Activated CD8-positive, alpha-beta T cell treated with anti-CD3 and anti-CD28 coated beads for 36 hours (primary cell): ENCODE results near the gene RGSL1. TPM values are rescaled to one million over a fixed set of nuclear protein-coding genes. Genes with fewer than 3 reads are reported as not detected.

Experiments
- ATAC-seq: fragments of 200-7000 bp; cut with Tn5 transposase; one replicate; pipeline ENCODE4 v1.10.0; 2021; ENCODE audit warnings: mild to moderate bottlenecking, moderate library complexity
- CTCF ChIA-PET: fragments of 350-600 bp; sonication (Branson Sonifier 250); formaldehyde crosslinking; loops from one replicate; lab custom pipeline; 2021; ENCODE audit warnings: antibody characterized with exemption; lab: Charles Lee
- POLR2A ChIA-PET: fragments of 350-600 bp; sonication (Branson Sonifier 250); formaldehyde crosslinking; loops from one replicate; lab custom pipeline; 2021; ENCODE audit warnings: antibody characterized with exemption; lab: Charles Lee
- DNase-seq: peaks from one replicate; pipeline ENCODE4 v3.0.0-alpha.2; 2020
- H3K27ac Mint-ChIP-seq: one replicate; pipeline ENCODE4 v1.8.0; 2021; ENCODE audit warnings: mild to moderate bottlenecking, mixed read lengths
- H3K27me3 Mint-ChIP-seq: one replicate; pipeline ENCODE4 v1.8.0; 2021; ENCODE audit warnings: mixed read lengths
- H3K36me3 Mint-ChIP-seq: one replicate; pipeline ENCODE4 v1.8.0; 2021; ENCODE audit warnings: low read depth, mixed read lengths
- H3K4me1 Mint-ChIP-seq: one replicate; pipeline ENCODE4 v1.8.0; 2021; ENCODE audit warnings: low read depth, mixed read lengths
- H3K4me3 Mint-ChIP-seq: one replicate; pipeline ENCODE4 v1.8.0; 2021; ENCODE audit warnings: mild to moderate bottlenecking, moderate library complexity, mixed read lengths
- H3K9me3 Mint-ChIP-seq: one replicate; pipeline ENCODE4 v1.8.0; 2021; ENCODE audit warnings: mixed read lengths
- CTCF ChIP-seq: fragments of 200-600 bp; IDR thresholded peaks from one replicate; pipeline ENCODE4 v1.8.0; 2022; ENCODE audit warnings: antibody characterized with exemption, mild to moderate bottlenecking
- intact Hi-C: fragments of 100-400 bp; cut with micrococcal nuclease; formaldehyde crosslinking; loops from one replicate; pipeline ENCODE4 v1.10.0; 2022
- total RNA-seq, 2 experiments: library from RNA; stranded (reverse); gene quantifications; one replicate each; pipeline ENCODE4 v1.2.3, GENCODE V29; 2021

Gene RGSL1
- total RNA-seq, 2 experiments from 2014 or later: not detected

DNA sequence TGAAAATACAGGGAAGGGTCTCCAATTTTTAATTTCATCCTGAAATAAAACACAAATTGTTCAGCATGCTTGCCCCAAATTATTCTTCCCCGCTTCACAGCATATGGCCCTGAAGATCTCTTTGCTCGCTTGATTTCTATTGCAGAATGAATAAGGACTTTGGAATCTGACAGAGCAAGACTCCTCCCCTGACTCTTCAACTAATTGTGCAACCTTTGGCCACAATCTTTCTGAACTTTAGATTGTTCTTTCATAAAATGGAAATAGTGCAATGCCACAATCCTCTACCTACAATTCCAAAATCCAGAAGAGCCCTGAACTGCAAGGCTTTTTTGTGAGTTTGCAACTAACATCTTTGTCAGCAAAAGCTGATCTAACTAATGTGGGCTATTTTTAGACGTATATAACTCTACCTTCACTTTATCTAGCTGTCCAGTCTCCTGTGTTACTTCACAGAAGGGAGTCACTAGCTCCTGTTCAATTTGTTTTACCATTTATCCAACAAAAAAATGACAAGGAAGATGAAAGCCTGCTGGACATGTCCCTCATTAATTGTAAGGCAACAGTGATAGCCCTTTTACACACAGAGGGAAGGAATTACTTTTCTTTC, 125.7 kb downstream of the RGSL1 start:
- Mint-ChIP-seq H3K9me3 (no peaks in the 10 kb centered on the region), H3K27ac (no peak overlapping the region), H3K4me1 (peaks cover 3% of the 10 kb centered on the region), H3K27me3 (no peaks in the 10 kb centered on the region), H3K36me3 (peaks cover 32% of the 10 kb centered on the region), H3K4me3 (no peak overlapping the region)
- ATAC-seq: no peak
- CTCF ChIA-PET: interaction anchor here (1.0 to 1.4 kb wide), 4 partner anchors 17 to 207 kb away, joined by 3 to 5 read pairs (median 4); no protein-coding TSS in a partner anchor
- DNase-seq: no peak
- intact Hi-C loops: no loop called here
- POLR2A ChIA-PET: no interaction called here
- TF ChIP-seq CTCF: no peak

- H3K4me1 Mint-ChIP-seq: peaks cover 39% of the 10 kb centered on the region
- no peak overlapping the region for H3K4me3 Mint-ChIP-seq
- POLR2A ChIA-PET: no interaction called here
- no peaks in the 10 kb centered on the region for H3K27me3 Mint-ChIP-seq
- H3K27ac Mint-ChIP-seq: no peak overlapping the region
- ATAC-seq: no peak
- intact Hi-C loops: no loop called here
- no peak for DNase-seq
- peaks cover 30% of the 10 kb centered on the region for H3K36me3 Mint-ChIP-seq
- no peak for TF ChIP-seq CTCF
- CTCF ChIA-PET: interaction anchor here (1.4 to 2.2 kb wide), 2 partner anchors 10 to 15 kb away, joined by 3 to 10 read pairs; no protein-coding TSS in a partner anchor
- H3K9me3 Mint-ChIP-seq: no peaks in the 10 kb centered on the region
Observed at GRCh38 chr1:182580736-182581135, 130.8 kb downstream of the RGSL1 start.

DNA sequence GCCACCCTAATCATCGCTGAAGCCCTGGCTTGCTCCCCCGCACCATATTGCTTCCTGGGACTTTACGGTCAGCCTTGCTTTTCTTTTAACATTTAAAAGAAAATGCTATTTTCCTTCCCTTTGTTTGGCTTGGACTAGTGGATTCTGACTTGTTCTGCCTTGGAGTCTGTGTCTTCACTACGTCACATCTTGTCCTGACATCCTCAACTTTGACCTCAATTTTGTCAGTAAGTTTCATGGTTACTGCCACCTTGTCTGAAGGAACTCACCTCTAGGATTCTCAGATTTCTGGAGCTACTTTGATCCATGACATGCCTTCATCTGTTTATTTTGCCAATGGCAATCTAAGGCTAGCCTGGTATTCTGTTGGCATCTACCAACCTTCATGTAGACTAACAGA, 134.8 kb downstream of the RGSL1 start:
- Mint-ChIP-seq H3K27ac (no peak overlapping the region), H3K4me1 (peaks cover 54% of the 10 kb centered on the region), H3K27me3 (no peaks in the 10 kb centered on the region), H3K36me3 (peaks cover 24% of the 10 kb centered on the region), H3K9me3 (peaks cover 2% of the 10 kb centered on the region), H3K4me3 (no peak overlapping the region)
- ChIA-PET POLR2A (no interaction called here), CTCF (interaction anchor here (1.2 to 27.6 kb wide), 3 partner anchors 12 to 204 kb away, joined by 3 to 1003 read pairs (median 24); partner anchors contain the start of gene NPL)
- intact Hi-C loops: no loop called here
- TF ChIP-seq CTCF: no peak
- no peak for ATAC-seq
- DNase-seq: no peak

- Mint-ChIP-seq H3K4me3 (no peak overlapping the region), H3K36me3 (peaks cover 18% of the 10 kb centered on the region), H3K9me3 (peaks cover 2% of the 10 kb centered on the region), H3K27me3 (no peaks in the 10 kb centered on the region), H3K4me1 (peaks cover 59% of the 10 kb centered on the region), H3K27ac (no peak overlapping the region)
- ATAC-seq: no peak
- no peak for TF ChIP-seq CTCF
- ChIA-PET CTCF (interaction anchor here (4.9 to 27.6 kb wide), 3 partner anchors 10 to 203 kb away, joined by 24 to 1003 read pairs (median 40); partner anchors contain the start of gene NPL), POLR2A (interaction anchor here (0.8 to 1.2 kb wide), 2 partner anchors 10 to 204 kb away, joined by 3 read pairs; no protein-coding TSS in a partner anchor)
- intact Hi-C loops: no loop called here
- no peak for DNase-seq
Observed at GRCh38 chr1:182586380-182586779, 136.4 kb downstream of the RGSL1 start.

DNA sequence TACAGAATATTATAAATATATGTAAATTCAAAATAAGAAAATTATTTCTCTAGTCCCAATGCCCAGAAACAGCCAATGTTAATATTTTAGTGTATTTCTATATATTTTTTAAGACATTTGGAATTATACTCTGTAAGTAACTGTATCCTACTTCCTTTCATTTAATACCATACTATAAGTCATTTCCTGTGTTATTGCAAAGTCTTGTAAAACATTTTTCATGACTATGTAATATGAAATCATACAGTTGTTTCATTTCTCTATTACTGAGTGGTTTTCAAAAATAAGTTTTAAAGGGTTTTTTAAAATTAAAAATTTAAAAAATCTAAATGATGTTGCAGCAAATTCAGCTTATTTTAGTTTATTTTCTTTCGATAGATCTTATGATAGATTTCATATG, 137.1 kb downstream of the RGSL1 start:
- Mint-ChIP-seq H3K4me1 (peaks cover 58% of the 10 kb centered on the region), H3K9me3 (peaks cover 2% of the 10 kb centered on the region), H3K27me3 (no peaks in the 10 kb centered on the region), H3K36me3 (peaks cover 18% of the 10 kb centered on the region), H3K27ac (no peak overlapping the region), H3K4me3 (no peak overlapping the region)
- intact Hi-C loops: no loop called here
- no peak for TF ChIP-seq CTCF
- ChIA-PET CTCF (interaction anchor here (4.9 to 27.6 kb wide), 3 partner anchors 9 to 202 kb away, joined by 24 to 1003 read pairs (median 40); partner anchors contain the start of gene NPL), POLR2A (interaction anchor here (0.8 kb wide), 1 partner anchor 203 kb away, joined by 3 read pairs; no protein-coding TSS in a partner anchor)
- ATAC-seq (no peak), DNase-seq (no peak)
